IPS DF 4.7 (cell line): Measurements from ENCODE around the gene PRKCA.
"Not testable (repeated sequence)": the region's sequence is repeated elsewhere in the genome, so short reads cannot be mapped to it uniquely, and the experiment has no call there.

Experiments used
- DNase-seq: peaks from one replicate; pipeline ENCODE4 v3.0.0-alpha.2; 2013; ENCODE audit warnings: low spot score; ENCODE audit errors: extremely low read depth

Gene PRKCA

DNA sequence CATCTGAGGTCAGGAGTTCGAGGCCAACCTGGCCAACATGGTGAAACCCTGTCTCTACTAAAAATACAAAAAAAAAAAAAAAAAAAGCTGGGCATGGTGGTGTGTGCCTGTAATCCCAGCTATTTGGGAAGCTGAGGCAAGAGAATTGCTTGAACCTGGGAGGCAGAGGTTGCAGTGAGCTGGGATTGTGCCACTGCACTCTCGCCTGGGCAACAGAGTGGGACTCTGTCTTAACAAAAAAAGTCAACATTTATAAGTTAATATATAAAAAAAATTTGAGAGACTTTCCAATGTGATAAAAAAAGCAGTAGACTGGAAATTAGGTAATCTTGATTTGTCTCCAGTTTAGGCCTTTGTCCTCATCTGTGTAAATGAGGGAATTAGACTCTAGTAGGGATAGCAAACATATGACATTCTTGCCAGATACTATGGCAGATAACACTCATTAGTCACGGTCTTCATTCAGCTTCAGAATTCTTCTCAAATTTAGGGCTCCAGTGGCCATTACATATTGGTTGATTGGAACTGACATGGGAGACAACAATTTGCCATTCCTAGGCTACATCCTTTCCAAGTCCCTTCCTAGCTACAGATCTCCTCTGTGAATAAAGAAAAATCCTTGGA is 22.1 kb downstream of the PRKCA start:
- not testable (repeated sequence) for DNase-seq

DNA sequence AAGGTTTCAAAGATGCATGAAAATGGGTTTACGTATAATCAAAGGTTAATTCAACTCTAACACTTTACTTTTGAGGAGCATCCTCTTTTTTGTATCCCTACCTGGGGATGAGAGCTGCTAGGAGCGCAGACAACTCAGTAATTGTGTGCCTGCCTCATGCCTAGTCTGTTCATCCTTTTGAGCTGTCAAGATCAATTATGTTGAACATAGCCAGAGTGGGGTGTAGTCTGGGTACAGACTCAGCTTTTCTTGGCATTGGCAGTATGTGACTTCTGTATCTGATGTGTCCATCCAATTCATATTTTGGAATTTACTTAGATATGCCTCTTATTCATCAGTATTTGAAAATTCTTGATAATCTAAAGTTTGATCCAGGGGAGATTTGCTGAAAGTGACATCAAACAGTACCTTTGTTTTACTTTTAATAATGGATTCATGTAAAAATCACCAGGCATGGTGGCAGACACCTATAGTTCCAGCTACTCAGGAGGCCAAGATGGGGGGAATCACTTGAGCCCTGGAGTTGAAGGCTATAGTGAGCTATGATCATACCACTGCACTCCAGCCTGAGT is 24.1 kb downstream of the PRKCA start:
- DNase-seq, result no peak

DNA sequence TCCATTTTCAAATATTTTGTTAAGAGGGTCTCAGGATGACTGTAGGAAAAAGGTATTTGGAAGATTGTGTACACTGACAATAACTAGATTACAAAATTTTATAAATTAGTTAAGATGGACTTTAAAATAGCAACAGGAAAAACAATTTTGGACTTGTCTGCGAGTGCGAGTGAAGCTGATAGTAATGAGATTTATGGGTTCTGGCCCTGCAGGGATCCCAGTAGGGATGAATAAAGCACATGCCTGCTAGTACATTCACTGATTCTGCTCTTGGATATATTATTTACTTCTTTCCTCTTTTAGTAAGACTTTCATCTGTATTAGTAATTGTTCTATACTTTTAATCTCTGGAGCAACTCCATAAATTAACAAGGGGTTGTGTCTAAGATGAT is 28.2 kb downstream of the PRKCA start:
- DNase-seq, result no peak

DNA sequence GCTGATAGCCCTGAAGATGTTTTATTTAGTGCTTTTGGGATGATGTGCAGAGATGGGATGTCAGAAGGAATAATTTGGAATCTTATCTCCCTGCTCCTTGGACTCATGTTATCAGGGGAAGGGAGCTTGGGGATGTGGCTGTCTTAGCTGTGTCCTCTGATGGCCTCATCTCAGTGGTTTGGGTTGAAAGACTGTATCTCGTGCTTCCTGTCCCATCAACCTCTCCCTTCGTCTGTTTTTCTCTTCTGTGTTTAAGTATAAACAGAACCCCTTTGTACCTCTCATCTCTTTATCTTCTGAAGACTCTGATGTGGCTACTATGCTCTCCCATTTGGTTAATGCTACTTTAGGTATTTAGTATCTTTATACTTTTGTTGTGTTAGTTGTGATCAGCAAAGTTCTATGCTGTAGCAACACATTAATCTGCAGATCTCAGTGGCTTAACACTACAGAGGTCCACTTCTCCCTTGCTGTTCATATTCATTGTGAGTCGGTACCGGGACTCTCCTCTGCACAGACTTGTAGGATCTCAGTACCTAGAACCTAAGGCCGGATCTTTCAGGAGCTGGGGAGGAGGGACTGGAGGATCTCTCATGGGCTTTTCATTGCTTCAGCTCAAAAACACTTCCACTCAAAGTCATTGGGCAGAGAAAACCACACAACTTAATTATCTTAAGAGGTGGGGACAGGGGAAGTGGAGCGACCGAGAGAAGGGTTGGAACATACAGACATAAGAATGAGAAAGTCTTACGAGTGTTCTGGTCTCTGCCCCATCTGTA is 28.8 kb downstream of the PRKCA start:
- no peak for DNase-seq

DNA sequence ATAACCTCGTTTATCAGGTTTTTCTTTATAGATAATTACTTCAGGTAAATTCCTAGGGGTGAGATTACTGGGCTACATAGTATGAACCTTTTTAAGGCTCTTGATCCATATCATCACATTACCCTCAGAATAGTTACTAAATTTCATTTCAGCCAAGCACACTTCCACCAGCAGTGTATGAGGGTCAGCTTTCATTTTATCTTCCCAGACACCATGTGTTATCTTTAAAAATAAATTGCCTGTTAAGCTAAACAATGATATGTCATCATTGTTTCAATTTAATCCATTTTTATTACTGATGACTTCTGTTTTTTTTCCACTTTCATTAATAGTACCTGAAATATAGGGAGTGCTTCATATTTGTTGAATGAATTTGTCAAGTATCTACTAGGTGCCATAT is 33.4 kb downstream of the PRKCA start:
- DNase-seq, result no peak

DNA sequence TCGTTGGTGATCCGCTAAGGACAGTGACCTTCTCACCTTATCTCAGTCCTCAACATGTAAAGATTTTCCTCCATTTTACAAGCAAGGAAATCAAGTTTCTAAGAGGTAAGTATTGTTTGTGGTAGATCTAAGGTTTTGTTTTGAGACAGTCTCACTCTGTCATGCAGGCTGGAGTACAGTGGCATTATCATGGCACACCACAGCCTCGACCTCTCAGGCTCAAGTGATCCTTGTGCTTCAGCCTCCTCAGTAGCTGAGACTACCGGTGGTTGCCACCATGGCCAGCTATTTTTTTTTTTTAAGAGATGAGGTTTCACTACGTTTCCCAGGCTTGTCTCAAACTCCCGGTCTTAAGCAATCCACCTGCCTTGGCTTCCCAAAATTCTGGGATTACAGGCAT is 34.9 kb downstream of the PRKCA start:
- no peak for DNase-seq

DNA sequence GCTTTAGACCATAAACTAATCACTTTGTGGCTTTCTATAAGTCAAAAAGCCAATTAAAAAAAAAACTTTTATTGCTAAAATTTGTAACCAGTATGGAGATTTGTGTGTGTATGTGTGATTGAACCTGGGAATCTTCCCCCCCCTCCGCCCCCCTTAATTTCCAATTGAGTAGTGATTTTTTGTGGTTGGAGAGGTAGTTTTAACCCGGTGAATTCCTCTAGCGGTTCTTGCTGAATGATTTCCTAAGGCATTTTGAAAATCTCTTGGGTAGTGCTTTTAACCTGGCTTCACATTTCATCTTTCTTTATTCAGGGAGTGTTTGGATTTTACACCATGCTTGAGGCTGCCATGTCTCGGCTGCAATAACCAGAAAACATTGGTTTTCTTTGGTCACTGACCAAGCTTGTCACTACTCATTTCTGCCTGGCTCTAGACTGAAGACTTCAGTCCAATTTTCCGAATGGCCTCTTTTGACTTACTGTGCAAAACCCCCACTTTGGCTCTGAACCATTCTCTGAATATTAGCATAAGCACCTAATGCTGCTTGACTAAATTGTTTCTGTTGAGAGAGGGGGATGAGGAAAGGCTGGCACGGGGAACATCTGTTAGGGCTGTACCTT is 35.6 kb downstream of the PRKCA start:
- DNase-seq, result no peak

DNA sequence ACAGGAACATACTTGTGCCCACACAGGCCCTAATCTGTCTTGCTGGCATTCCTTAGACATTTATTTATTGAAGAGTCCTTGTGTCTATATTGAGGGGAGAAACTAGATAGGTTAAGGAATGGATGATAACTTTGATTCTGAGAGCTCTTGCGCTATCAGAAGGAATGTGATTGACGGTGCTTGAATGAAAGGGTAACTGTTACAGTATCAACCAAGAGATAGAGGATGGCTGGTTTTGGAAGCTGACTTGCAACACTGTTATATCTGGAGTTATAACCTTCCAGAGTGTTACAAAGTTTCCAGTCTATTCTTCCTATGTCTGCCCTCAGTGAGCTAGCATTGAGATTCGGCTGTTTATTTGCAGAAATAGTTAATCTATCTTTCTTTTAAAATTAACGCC is 36.5 kb downstream of the PRKCA start:
- DNase-seq, result no peak

DNA sequence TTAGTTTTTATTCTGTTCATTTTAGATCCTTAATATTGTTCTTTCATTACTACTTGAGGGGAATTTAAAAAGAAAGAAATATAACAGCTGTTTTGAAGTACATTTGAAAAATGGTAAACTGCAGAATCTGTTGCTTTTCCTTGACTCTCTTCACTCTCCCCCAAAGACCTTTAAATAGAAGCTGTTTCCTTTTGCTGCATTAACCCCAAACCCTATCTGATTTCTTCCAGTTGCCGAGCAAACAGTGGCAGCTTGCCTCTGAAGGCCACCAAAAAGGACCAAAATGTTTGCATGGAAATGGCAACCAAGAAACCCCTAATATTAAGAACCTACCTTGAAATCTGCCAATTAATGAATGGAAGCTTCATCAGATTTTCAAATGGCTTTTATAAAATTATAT is 37.1 kb downstream of the PRKCA start:
- no peak for DNase-seq

DNA sequence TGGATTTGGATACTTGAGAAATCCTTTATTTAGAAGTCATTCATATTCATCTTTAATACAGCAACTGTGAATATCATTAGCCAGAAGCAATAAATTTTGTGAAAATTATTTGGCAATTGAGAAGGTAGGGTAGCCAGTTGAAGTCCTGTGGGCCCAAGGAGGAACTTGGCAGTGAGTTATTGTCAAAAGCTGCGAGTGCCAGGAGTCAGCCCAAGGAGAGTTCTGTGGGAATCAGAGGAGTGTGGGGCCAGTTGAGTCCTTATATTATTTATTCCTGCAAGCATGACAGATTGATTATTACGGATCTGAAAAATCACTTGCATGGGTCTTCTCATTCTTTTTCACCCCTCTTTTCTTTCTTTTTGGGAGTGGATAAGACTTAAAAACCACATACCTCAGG is 38.3 kb downstream of the PRKCA start:
- DNase-seq, result no peak

DNA sequence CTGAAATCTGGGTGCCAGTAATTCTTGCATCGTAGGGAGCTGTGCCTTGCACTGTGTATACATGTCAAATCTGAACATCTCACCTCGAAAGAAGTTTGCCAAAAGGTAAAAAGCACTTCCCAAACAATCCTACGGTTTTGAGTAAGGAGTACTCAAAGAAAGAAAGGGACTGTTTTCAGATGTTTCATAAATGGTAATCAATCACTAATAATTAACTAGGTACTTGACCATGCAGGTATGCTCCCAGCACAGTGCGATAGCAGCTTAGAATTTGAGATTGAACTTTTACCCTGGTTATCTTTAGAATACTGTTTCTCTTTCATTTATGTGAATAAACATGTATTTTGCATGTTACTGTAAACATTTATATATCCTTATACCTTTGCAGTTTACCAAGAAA is 39.0 kb downstream of the PRKCA start:
- DNase-seq, result no peak

DNA sequence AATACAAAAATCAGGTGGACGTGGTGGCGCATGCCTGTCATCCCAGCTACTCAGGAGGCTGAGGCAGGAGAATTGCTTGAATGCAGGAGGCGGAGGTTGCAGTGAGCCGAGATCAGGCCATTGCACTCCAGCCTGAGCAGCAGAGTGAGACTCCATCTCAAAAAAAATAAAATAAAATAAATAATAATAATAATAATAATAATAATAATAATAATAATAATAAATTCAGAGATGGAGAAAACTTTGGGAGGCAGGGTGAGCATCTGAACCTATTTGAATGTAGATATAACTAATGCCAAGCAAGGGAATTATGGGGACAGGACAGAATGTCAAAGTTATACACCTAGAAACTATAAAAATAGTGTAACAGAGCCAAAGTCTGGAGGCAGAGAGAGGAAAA is 39.9 kb downstream of the PRKCA start:
- not testable (repeated sequence) for DNase-seq

DNA sequence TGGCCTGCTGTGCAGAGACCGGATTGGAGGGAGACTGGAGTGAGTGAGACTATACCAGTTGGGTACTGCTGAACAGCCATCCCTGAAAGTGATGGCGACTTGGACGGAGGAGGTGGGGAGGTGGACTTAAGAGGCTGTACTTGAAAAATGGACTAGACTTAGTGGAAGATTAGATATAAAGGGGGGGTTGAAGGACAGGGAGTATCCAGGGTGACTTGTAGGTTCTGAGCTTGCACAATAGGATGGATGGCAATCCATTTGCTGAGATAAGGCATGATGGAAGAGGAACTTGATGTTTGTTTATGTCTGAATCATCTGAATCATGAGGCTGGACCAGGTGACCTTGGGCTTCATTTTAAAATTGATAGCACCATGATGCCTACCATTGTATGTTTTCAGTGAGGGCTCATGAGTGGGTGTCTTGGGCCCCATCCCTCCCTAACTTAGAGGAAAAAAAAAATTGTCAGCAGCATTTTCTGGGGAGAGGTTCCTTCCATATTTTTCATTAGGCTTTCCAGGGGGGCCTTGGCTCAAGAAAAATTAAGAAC is 41.2 kb downstream of the PRKCA start:
- DNase-seq, result no peak

DNA sequence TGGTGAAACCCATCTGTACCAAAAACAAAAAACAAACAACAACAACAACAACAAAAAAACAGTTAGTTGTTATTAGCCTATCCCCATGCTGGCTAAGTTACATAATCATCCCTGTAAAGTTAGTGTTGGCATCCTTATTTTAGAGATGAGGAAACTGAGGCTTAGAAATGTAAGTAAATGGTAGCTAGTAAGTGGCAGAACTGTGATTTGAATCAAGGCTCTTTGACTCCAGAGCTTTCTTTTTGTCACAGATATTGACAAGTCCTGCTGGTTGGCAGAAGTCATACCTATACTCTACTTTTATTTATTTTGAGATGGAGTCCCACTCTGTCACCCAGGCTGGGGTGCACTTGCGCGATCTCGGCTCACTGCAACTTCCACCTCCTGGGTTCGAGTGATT is 42.1 kb downstream of the PRKCA start:
- DNase-seq, result no peak

DNA sequence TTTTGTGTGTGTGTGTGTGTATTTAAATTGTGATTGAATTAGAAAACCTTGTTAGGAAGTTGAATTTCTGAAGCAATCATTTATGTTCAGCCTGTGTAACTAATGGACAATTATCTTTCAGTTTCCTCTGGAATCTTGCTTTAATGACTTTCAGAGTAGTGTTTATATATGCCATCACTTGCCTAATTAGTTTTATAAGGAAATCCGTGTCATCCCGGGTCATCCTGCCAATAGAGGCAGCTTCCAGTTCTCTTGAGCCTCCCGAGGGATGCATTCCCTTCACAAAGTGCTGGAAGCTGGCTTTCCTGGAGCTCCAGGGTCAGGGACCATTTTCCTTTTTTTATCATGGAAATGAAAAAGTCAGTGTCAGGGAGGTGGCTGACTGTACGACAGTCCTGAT is 42.9 kb downstream of the PRKCA start:
- DNase-seq, result no peak

DNA sequence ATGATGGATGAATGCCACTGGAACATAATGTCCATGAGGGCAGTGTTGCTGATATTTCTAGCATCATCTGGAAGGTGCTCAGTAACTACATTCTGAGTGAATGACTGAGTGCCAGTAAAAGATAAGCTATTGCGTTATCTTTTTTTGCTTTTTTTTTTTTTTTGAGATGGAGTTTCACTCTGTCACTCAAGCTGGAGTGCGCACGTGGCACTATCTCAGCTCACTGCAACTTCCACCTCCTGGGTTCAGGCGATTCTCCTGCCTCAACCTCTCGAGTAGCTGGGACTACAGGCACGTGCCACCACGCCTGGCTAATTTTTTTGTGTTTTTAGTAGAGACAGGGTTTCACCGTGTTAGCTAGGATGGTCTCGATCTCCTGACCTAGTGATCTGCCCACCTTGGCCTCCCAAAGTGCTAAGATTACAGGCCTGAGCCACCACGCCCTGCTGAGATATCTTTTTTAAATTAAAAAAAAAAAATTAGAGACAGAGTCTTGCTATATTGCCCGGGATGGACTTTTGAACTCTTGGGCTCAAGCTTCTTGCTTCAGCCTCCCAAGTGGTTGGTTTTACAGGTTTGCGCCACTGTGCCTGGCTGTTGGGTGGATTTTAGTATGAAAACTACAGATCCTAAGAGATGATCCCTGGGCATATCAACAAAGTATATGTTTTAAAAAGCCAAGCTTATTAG is 43.7 kb downstream of the PRKCA start:
- not testable (repeated sequence) for DNase-seq

DNA sequence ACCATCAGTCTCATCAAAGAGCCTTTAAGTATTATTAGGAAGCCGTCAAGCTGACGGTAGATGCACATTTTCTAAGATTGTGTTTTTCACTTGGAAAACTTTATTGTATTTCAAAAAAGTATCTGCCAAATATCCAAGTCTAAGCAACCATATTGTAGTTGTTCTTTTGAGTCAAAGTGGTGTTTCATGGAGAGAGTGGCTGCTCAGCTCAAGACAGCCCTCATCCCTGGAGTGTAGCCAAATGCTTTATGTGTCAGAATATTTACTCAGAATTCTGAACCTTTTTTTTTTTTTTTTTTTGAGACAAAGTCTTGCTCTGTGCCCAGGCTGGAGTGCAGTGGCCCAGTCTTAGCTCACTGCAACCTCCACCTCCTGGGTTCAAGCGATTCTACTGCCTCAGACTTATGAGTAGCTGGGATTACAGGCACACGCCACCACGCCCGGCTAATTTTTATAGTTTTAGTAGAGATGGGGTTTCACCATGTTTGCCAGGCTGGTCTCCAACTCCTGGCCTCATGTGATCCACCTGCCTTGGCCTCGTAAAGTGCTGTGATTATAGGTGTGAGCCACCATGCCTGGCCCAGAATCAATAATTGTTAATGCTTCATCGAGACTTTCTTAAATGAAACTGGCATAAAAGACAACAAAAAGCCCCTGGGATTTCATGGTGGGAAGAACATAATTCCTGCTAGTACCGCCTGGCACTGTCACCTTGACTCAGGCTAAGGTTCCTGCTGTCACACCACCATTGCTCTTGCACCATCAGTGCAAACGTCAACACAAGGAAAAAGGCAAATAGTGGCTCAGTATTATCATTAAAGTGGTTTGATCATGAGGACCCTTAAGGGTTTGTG is 45.5 kb downstream of the PRKCA start:
- DNase-seq, result no peak

DNA sequence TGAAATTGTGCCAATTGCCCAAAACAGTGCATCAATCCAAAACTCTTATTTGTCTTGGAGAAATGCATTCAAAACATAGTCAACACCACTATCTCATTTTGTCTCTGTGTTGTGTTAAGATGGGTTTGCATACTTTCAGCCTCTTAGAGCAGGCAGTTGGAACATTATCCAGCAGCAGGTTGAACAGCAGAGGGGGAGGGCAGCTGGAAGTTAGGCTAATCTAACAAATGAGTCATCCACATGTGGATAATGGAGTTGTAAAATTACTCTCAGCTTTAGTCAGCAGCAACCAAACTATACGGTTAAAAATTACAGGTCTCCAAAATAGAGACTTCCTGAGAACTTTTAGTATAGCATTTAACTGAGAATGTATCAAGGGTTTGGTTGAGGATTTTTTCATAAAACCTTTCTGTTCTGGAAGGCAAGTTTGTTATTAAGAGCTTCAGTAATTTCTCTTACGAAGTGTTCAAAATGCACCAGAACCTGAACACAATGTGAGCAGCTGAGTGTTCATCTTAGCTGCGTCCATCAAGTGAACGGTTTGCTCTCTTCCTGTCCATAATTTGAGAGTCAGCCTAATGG is 46.3 kb downstream of the PRKCA start:
- DNase-seq, result no peak

DNA sequence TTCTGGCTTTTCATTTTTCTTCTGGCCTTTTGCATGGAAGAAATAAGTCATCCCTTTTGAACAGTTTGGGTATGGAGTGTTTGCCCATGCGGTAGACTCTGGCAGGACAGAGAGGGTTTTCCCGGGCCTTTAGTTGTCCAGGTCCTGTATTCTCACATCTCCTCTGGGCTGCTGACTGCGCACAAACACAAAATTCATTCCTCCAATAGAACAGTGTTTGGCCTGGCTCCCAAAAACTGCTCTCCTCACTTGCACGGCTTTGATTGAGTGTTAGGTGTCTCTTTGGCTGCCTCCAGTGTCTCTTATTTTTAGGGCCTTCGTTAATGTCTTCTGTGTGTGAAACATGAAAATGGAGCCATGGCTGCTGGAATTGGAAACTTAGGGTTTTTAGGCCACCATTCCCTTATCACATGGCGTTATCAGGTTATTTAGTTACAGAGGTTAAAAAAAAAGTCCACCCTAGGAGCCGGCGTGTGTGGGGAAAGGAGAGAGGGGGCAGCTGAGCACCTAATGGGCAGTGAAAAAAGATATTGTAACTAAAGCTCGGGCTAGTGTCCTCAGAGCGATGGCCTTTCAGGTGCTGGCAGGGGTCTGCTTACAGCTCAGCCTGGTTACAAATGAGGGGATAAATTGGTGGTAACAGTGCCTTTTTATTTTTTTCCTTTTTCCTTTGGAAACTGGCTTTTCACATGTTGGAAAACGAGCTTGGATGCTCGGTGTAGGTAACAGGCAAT is 47.3 kb downstream of the PRKCA start:
- DNase-seq, result no peak

DNA sequence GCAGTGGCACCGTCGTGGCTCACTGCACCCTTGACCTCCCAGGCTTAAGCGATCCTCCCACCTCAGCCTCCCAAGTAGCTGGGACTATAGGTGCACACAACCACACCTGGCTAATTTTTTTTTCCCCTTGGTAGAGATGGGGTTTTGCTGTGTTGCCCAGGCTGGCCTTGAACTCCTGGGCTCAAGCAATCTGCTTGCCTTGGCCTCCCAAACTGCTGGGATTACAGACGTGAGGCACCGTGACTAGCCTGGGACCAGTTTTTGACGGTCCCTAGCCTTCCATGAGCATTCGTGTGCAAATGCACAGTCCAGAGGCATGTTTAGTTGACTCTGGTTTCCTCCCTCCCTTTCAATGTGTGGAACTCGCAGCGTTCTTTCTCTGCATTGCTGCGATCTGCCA is 48.2 kb downstream of the PRKCA start:
- not testable (repeated sequence) for DNase-seq
